K562 (cell line): ENCODE results near the gene CLTA. TPM values are rescaled to one million over a fixed set of nuclear protein-coding genes. Genes with fewer than 3 reads are reported as not detected.

ENCODE experiments used
- ARID1B ChIP-seq: fragments of 450-650 bp; IDR thresholded peaks from 2 replicates; pipeline ENCODE4 v1.6.1; 2016; ENCODE audit warnings: antibody characterized with exemption, mild to moderate bottlenecking, inconsistent platforms
- ATF1 ChIP-seq, 2 experiments: fragments of 450-650 bp in 1 of 2; IDR thresholded peaks; 2 replicates each; pipeline ENCODE4 v1.6.1; 2016; ENCODE audit warnings: missing compliant biosample characterization in 1 of 2, missing genetic modification characterization in 1 of 2
- BCOR ChIP-seq: fragments of 450-650 bp; IDR thresholded peaks from 2 replicates; pipeline ENCODE4 v1.6.1; 2016
- CCNT2 ChIP-seq: IDR thresholded peaks from 2 replicates; pipeline ENCODE4 v1.6.1; 2011; ENCODE audit warnings: borderline replicate concordance, low read depth, mild to moderate bottlenecking, moderate library complexity, mixed read lengths, low read length; ENCODE audit not compliant: insufficient read length; ENCODE audit errors: extremely low read depth
- HMGN3 ChIP-seq: IDR thresholded peaks from 2 replicates; pipeline ENCODE4 v1.6.1; 2011; ENCODE audit warnings: borderline replicate concordance, low read depth, mild to moderate bottlenecking, mixed read lengths, low read length; ENCODE audit not compliant: insufficient read length; ENCODE audit errors: extremely low read depth
- MEF2A ChIP-seq: IDR thresholded peaks from 2 replicates; pipeline ENCODE4 v1.6.1; 2011; ENCODE audit warnings: low read depth, mild to moderate bottlenecking, low read length, moderate library complexity; ENCODE audit not compliant: control insufficient read depth
- RBM15 ChIP-seq: fragments of 200-400 bp; formaldehyde crosslinking; IDR thresholded peaks from 2 replicates; pipeline ENCODE4 v1.6.1; 2018; ENCODE audit warnings: mild to moderate bottlenecking, low read length, moderate library complexity; ENCODE audit not compliant: insufficient read depth
- ZNF134 ChIP-seq: fragments of 250-450 bp; sonication (Bioruptor Pico); conservative IDR thresholded peaks from 2 replicates; pipeline ENCODE4 v1.4.0; 2020
- ZNF584 ChIP-seq: fragments of 200-800 bp; sonication (Bioruptor generic); IDR thresholded peaks from 2 replicates; pipeline ENCODE4 v1.6.1; 2016; ENCODE audit warnings: low read depth, mild to moderate bottlenecking, missing genetic modification characterization, missing compliant biosample characterization
- polyA plus RNA-seq, 8 experiments: library from polyadenylated mRNA; depleted of rRNA in 4 of 8; stranded (reverse) in 5 of 8; unstranded in 3 of 8; fragments of >200 nt; fragmentation: Nextera tagmentation in 2 of 8; fragmentation: Illumina TruSeq in 1 of 8; extraction: Ambion mirVana in 2 of 8; extraction: Trizol in 1 of 8; gene quantifications; 2 replicates each; pipeline versions ENCODE4 v1.2.1 to v1.2.3, GENCODE V29; 2011 to 2014; ENCODE audit warnings: inconsistent platforms in 1 of 8, missing spikeins in 1 of 8
- total RNA-seq, 7 experiments: library from RNA; depleted of rRNA in 6 of 7; stranded (reverse); fragments of >200 nt in 6 of 7; fragmentation: Illumina TruSeq in 2 of 7; extraction: Trizol in 2 of 7; gene quantifications; 2 replicates each; pipeline versions ENCODE4 v1.2.1 to v1.2.3, GENCODE V29; 2011 to 2021; ENCODE audit warnings: low replicate concordance in 1 of 7
- TF ChIP-seq, protein P1 (sequence below), 2 experiments: fragments of 450-650 bp in 1 of 2; sonication (generic) in 1 of 2; formaldehyde crosslinking in 1 of 2; IDR thresholded peaks; 2 replicates each; pipeline versions ENCODE4 v1.7.1 to v1.9.0; 2016 to 2022; ENCODE audit warnings: inconsistent platforms in 1 of 2, mild to moderate bottlenecking in 1 of 2, missing genetic modification reagents in 1 of 2
- TF ChIP-seq, protein P2 (sequence below): sonication (generic); formaldehyde crosslinking; IDR thresholded peaks from 2 replicates; pipeline ENCODE4 v1.8.0; 2022; ENCODE audit warnings: mild to moderate bottlenecking, missing genetic modification reagents
- TF ChIP-seq, protein P3 (sequence below): fragments of 250-450 bp; sonication (Bioruptor Pico); IDR thresholded peaks from 2 replicates; pipeline ENCODE4 v1.5.0; 2020; ENCODE audit warnings: mild to moderate bottlenecking, borderline replicate concordance

CLTA gene
- total and polyA plus RNA-seq, 9 of the 15 experiments (the other 6 are each of a cell fraction or from before 2014, with no cell fraction given), result 37.8 to 219 (median 144) TPM

DNA sequence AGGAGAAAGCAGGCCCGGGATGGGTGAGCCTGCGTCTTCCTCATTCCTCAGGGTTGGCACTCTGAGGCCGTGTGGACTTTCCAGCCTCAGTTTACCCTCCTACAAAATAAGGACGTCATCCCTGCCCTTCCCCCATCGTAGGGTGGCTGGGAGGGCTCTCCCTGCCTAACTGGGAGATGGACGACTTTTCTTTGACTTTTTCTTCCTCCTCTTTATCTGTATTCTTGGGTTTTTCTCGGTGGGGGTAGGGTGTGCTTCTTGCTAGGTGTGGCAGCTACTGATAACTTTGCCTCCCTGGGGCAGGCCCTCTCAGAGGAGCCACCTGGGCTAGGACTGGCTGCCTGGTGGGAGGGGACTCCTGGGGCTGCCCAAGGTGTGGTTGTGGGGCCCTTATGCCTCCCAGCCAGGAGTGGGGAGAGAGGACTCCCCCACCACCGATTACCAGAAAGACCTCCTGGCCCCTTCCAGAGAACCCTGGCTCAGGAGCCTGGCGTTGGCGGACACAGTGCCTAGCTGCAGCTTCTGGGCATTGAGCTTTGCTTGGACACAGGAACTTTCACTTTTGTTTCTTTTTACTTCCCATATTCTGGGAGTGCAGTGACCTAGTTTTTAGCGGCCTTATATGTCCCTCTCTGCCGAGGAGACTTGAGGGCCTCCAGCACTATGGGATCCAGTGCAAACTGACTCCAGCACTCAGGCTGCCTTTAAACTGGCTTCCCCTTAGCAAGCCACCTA lies 48.0 kb upstream of the CLTA start (continued):
- TF ChIP-seq, protein P1, sequence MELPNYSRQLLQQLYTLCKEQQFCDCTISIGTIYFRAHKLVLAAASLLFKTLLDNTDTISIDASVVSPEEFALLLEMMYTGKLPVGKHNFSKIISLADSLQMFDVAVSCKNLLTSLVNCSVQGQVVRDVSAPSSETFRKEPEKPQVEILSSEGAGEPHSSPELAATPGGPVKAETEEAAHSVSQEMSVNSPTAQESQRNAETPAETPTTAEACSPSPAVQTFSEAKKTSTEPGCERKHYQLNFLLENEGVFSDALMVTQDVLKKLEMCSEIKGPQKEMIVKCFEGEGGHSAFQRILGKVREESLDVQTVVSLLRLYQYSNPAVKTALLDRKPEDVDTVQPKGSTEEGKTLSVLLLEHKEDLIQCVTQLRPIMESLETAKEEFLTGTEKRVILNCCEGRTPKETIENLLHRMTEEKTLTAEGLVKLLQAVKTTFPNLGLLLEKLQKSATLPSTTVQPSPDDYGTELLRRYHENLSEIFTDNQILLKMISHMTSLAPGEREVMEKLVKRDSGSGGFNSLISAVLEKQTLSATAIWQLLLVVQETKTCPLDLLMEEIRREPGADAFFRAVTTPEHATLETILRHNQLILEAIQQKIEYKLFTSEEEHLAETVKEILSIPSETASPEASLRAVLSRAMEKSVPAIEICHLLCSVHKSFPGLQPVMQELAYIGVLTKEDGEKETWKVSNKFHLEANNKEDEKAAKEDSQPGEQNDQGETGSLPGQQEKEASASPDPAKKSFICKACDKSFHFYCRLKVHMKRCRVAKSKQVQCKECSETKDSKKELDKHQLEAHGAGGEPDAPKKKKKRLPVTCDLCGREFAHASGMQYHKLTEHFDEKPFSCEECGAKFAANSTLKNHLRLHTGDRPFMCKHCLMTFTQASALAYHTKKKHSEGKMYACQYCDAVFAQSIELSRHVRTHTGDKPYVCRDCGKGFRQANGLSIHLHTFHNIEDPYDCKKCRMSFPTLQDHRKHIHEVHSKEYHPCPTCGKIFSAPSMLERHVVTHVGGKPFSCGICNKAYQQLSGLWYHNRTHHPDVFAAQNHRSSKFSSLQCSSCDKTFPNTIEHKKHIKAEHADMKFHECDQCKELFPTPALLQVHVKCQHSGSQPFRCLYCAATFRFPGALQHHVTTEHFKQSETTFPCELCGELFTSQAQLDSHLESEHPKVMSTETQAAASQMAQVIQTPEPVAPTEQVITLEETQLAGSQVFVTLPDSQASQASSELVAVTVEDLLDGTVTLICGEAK (IDR thresholded peaks at IDR 0.05), result no peak
- TF ChIP-seq, protein P1 (CRISPR knock-in tag; IDR thresholded peaks at IDR 0.05), result no peak
- TF ChIP-seq ZNF584 (no peak), MEF2A (no peak), BCOR (peak; percentile 64), HMGN3 (no peak), RBM15 (no peak), ATF1 (CRISPR knock-in tag; IDR thresholded peaks at IDR 0.05) (no peak), ATF1 (tag; IDR thresholded peaks at IDR 0.05) (no peak; the same call in 1 of the 2 replicates), ZNF134 (no peak), ARID1B (peak; percentile 85), CCNT2 (no peak)
- TF ChIP-seq, protein P2, sequence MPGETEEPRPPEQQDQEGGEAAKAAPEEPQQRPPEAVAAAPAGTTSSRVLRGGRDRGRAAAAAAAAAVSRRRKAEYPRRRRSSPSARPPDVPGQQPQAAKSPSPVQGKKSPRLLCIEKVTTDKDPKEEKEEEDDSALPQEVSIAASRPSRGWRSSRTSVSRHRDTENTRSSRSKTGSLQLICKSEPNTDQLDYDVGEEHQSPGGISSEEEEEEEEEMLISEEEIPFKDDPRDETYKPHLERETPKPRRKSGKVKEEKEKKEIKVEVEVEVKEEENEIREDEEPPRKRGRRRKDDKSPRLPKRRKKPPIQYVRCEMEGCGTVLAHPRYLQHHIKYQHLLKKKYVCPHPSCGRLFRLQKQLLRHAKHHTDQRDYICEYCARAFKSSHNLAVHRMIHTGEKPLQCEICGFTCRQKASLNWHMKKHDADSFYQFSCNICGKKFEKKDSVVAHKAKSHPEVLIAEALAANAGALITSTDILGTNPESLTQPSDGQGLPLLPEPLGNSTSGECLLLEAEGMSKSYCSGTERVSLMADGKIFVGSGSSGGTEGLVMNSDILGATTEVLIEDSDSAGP (CRISPR knock-in tag), result no peak
- TF ChIP-seq, protein P3, sequence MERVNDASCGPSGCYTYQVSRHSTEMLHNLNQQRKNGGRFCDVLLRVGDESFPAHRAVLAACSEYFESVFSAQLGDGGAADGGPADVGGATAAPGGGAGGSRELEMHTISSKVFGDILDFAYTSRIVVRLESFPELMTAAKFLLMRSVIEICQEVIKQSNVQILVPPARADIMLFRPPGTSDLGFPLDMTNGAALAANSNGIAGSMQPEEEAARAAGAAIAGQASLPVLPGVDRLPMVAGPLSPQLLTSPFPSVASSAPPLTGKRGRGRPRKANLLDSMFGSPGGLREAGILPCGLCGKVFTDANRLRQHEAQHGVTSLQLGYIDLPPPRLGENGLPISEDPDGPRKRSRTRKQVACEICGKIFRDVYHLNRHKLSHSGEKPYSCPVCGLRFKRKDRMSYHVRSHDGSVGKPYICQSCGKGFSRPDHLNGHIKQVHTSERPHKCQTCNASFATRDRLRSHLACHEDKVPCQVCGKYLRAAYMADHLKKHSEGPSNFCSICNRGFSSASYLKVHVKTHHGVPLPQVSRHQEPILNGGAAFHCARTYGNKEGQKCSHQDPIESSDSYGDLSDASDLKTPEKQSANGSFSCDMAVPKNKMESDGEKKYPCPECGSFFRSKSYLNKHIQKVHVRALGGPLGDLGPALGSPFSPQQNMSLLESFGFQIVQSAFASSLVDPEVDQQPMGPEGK (CRISPR knock-in tag), result no peak
- TF ChIP-seq, all 486 proteins: peak for 31
